HCT116 (cell line): ENCODE measurements around the gene PIGX. TPM values are rescaled to one million over a fixed set of nuclear protein-coding genes. Genes with fewer than 3 reads are reported as not detected.

Experiments used
- ATAC-seq: fragments of 200-7000 bp; cut with Tn5 transposase; 2 replicates; pipeline ENCODE4 v1.9.1; 2020; ENCODE audit warnings: mild to moderate bottlenecking, moderate library complexity
- BruUV-seq: library from RNA; stranded (reverse); fragments of 400-500 nt; replicated peaks from 2 replicates; lab custom pipeline; 2021; lab: Mats Ljungman, UMichigan
- CTCF ChIA-PET: fragments of 300-600 bp; sonication (Branson Sonifier 250); formaldehyde crosslinking; loops from one replicate; lab custom pipeline; 2021; ENCODE audit warnings: antibody characterized with exemption; lab: Charles Lee
- POLR2A ChIA-PET: fragments of 300-600, 350-600 bp; sonication (Branson Sonifier 250); formaldehyde crosslinking; loops from one replicate; lab custom pipeline; 2021; ENCODE audit warnings: antibody characterized with exemption; lab: Charles Lee
- RAD21 ChIA-PET, 2 experiments: fragments of 300-600 bp; sonication (Branson Sonifier 250); formaldehyde crosslinking; loops; one replicate each; lab custom pipeline; 2023; ENCODE audit warnings: low total read pairs in 2 of 2; ENCODE audit not compliant: uncharacterized antibody in 2 of 2, unreplicated experiment in 2 of 2, low non-redundant PET in 1 of 2; lab: Charles Lee
- DNase-seq: peaks from one replicate; pipeline ENCODE4 v3.0.0-alpha.2; 2010; ENCODE audit warnings: low read depth, low spot score
- H2AFZ ChIP-seq: fragments of 200-600 bp; shearing (Covaris generic), sonication (generic); 2 replicates; pipeline ENCODE4 v1.6.1; 2017; ENCODE audit warnings: low read depth, mixed run types, mixed read lengths, antibody characterized with exemption, low read length; ENCODE audit not compliant: poor library complexity, severe bottlenecking
- H3K27ac ChIP-seq: 2 replicates; pipeline ENCODE4 v1.5.1; 2012; ENCODE audit warnings: low read depth, low read length
- H3K27me3 ChIP-seq: fragments of 200-600 bp; sonication (generic); 2 replicates; pipeline ENCODE4 v1.6.1; 2016; ENCODE audit warnings: mixed run types, low read length, mixed read lengths; ENCODE audit not compliant: insufficient read depth
- H3K36me3 ChIP-seq, 2 experiments: fragments of 200-500 bp in 1 of 2; fragments of 200-600 bp in 1 of 2; sonication (Bioruptor generic) in 1 of 2; sonication (generic) in 1 of 2; 2 replicates each; pipeline versions ENCODE4 v1.5.1 to v1.6.1; 2014 to 2016; ENCODE audit warnings: low read length in 2 of 2, inconsistent platforms in 1 of 2, mixed read lengths in 1 of 2, mixed run types in 1 of 2; ENCODE audit not compliant: insufficient read depth in 2 of 2, control insufficient read depth in 1 of 2
- H3K4me1 ChIP-seq, 2 experiments: fragments of 200-600 bp in 1 of 2; sonication (generic) in 1 of 2; 2 replicates each; pipeline versions ENCODE4 v1.5.1 to v1.6.1; 2012 to 2017; ENCODE audit warnings: low read length in 2 of 2, inconsistent platforms in 1 of 2, mild to moderate bottlenecking in 1 of 2, mixed read lengths in 1 of 2, mixed run types in 1 of 2, moderate library complexity in 1 of 2; ENCODE audit not compliant: insufficient read depth in 2 of 2, control insufficient read depth in 1 of 2
- H3K4me2 ChIP-seq: fragments of 200-600 bp; sonication (generic); 2 replicates; pipeline ENCODE4 v1.6.1; 2017; ENCODE audit warnings: mixed run types, low read length, mixed read lengths
- H3K4me3 ChIP-seq, 2 experiments: fragments of 200-600 bp in 1 of 2; sonication (generic) in 1 of 2; replicated peaks in 1 of 2; 2 replicates each; pipeline ENCODE4 v1.5.1; 2011 to 2016; ENCODE audit warnings: low read length in 2 of 2, control low read depth in 1 of 2, low read depth in 1 of 2, mild to moderate bottlenecking in 1 of 2, mixed read lengths in 1 of 2, mixed run types in 1 of 2
- H3K79me2 ChIP-seq: fragments of 200-600 bp; sonication (generic); 2 replicates; pipeline ENCODE4 v1.6.1; 2017; ENCODE audit warnings: mild to moderate bottlenecking, mixed run types, low read length, moderate library complexity, mixed read lengths; ENCODE audit not compliant: insufficient read depth
- H3K9ac ChIP-seq: fragments of 200-600 bp; sonication (generic); 2 replicates; pipeline ENCODE4 v1.6.1; 2016; ENCODE audit warnings: low read length, mixed read lengths
- H3K9me2 ChIP-seq: fragments of 200-600 bp; sonication (generic), shearing (Covaris generic); 2 replicates; pipeline ENCODE4 v1.6.1; 2017; ENCODE audit warnings: mixed run types, mild to moderate bottlenecking, moderate library complexity; ENCODE audit not compliant: insufficient read depth
- H3K9me3 ChIP-seq, 2 experiments: fragments of 200-500 bp in 1 of 2; fragments of 200-600 bp in 1 of 2; sonication (Bioruptor generic) in 1 of 2; sonication (generic) in 1 of 2; 2 replicates each; pipeline ENCODE4 v1.6.1; 2014 to 2017; ENCODE audit warnings: low read length in 2 of 2, mixed read lengths in 2 of 2, inconsistent platforms in 1 of 2, low read depth in 1 of 2, mild to moderate bottlenecking in 1 of 2, mixed run types in 1 of 2, moderate library complexity in 1 of 2; ENCODE audit not compliant: control insufficient read depth in 1 of 2, insufficient read depth in 1 of 2
- H4K20me1 ChIP-seq: fragments of 200-600 bp; sonication (generic), shearing (Covaris generic); 2 replicates; pipeline ENCODE4 v1.6.1; 2017; ENCODE audit warnings: mixed run types, mild to moderate bottlenecking, moderate library complexity; ENCODE audit not compliant: insufficient read depth
- CBX3 ChIP-seq: IDR thresholded peaks from 2 replicates; pipeline ENCODE4 v1.6.1; 2012; ENCODE audit warnings: low read depth
- CEBPB ChIP-seq: IDR thresholded peaks from 2 replicates; pipeline ENCODE4 v1.6.1; 2012; ENCODE audit warnings: low read depth
- ELF1 ChIP-seq: IDR thresholded peaks from 2 replicates; pipeline ENCODE4 v1.6.1; 2012; ENCODE audit warnings: low read depth, borderline replicate concordance
- EZH2phosphoT487 ChIP-seq: fragments of 200-600 bp; IDR thresholded peaks from 2 replicates; pipeline ENCODE4 v1.6.1; 2018; ENCODE audit warnings: antibody characterized with exemption, borderline replicate concordance
- MAX ChIP-seq: IDR thresholded peaks from 2 replicates; pipeline ENCODE4 v1.6.1; 2012
- POLR2A ChIP-seq: IDR thresholded peaks from 2 replicates; pipeline ENCODE4 v1.7.0; 2011; ENCODE audit warnings: borderline replicate concordance; ENCODE audit not compliant: insufficient read depth, insufficient read length; ENCODE audit errors: extremely low read depth
- RAD21 ChIP-seq: IDR thresholded peaks from 2 replicates; pipeline ENCODE4 v1.6.1; 2012; ENCODE audit warnings: low read depth, mild to moderate bottlenecking
- SP1 ChIP-seq: IDR thresholded peaks from 2 replicates; pipeline ENCODE4 v1.6.1; 2012; ENCODE audit warnings: low read depth
- TCF7L2 ChIP-seq: IDR thresholded peaks from 2 replicates; pipeline ENCODE4 v1.7.0; 2011; ENCODE audit warnings: borderline replicate concordance, inconsistent platforms; ENCODE audit not compliant: insufficient read depth, insufficient read length; ENCODE audit errors: extremely low read depth
- YY1 ChIP-seq: IDR thresholded peaks from 2 replicates; pipeline ENCODE4 v1.6.1; 2011; ENCODE audit warnings: low read length, low read depth, moderate library complexity, mild to moderate bottlenecking; ENCODE audit not compliant: insufficient replicate concordance; ENCODE audit errors: extremely low read depth
- intact Hi-C: fragments of 100-400 bp; cut with micrococcal nuclease; formaldehyde crosslinking; loops from 2 replicates; pipeline ENCODE4 v1.10.0; 2022
- total RNA-seq: library from RNA; stranded (reverse); gene quantifications from one replicate; pipeline ENCODE4 v1.2.1, GENCODE V29; 2021; ENCODE audit not compliant: unreplicated experiment

Gene PIGX
- total RNA-seq, 1 experiment from 2014 or later: 27.2 TPM

GRCh38 chr3:196736670-196737374 is 24.6 kb downstream of the PIGX start (continued):
- no peak for TF ChIP-seq SP1
- TF ChIP-seq POLR2A: no peak

- no peak overlapping the region for H3K4me2 ChIP-seq
- H3K27me3 ChIP-seq: no peaks in the 10 kb centered on the region
- H3K9me2 ChIP-seq: no peaks in the 10 kb centered on the region
- no peaks in the 10 kb centered on the region for H3K9me3 ChIP-seq
- H3K79me2 ChIP-seq: peaks cover 28% of the 10 kb centered on the region
- H4K20me1 ChIP-seq: no peaks in the 10 kb centered on the region
- no peaks in the 10 kb centered on the region for H3K36me3 ChIP-seq
- no peak overlapping the region for H3K4me3 ChIP-seq
- no peak for ATAC-seq
- no peak for DNase-seq
- RAD21 ChIA-PET: no interaction called here
- H2AFZ ChIP-seq: no peak overlapping the region
- BruUV-seq: no TSS peak
- CTCF ChIA-PET: no interaction called here
- peaks cover 3 to 11% of the 10 kb centered on the region in 2 experiments; a peak in 3 of 4 replicates for H3K4me1 ChIP-seq
- intact Hi-C loops: no loop called here
- no peak overlapping the region for H3K27ac ChIP-seq
- POLR2A ChIA-PET: no interaction called here
- no peak overlapping the region for H3K9ac ChIP-seq
- TF ChIP-seq ELF1: no peak
- TF ChIP-seq CEBPB: no peak
- TF ChIP-seq YY1: no peak
- no peak for TF ChIP-seq RAD21
- TF ChIP-seq MAX: no peak
- TF ChIP-seq TCF7L2: no peak
- no peak for TF ChIP-seq EZH2phosphoT487
- no peak for TF ChIP-seq CBX3
Measured at GRCh38 chr3:196737655-196738054, 25.5 kb downstream of the PIGX start.
